Occipital lobe (tissue), 2 donors: ENCODE data around the gene FADS2. TPM values are rescaled to one million over a fixed set of nuclear protein-coding genes. Genes with fewer than 3 reads are reported as not detected.

Source experiments
- DNase-seq: peaks from one replicate; lab custom pipeline; 2025; lab: John Stamatoyannopoulos, UW
- total RNA-seq: library from RNA; depleted of rRNA; stranded (reverse); fragments of >200 nt; gene quantifications from one replicate; pipeline ENCODE4 v1.2.3, GENCODE V29; 2014

FADS2 gene
- total RNA-seq, 1 donor from 2014 or later: 109 TPM

DNA sequence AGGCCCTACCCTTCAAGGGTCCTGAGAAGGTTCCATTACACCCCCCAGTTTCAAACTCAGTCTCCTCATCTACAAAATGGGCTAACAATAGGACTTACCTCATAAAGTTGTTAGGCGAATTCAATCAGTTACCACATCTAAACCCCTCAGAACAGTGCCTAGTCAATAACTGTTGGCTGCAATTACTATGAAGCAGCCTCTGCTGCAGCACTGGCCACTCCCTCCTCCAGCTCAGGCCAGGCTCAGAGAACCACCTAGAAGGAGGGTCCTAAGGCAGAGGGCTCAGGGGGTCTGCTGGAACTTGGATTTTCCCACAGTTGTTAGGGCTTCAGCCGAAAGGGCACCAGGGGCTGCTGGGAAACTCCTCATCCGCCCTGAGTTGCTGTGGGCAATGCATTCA is 58.5 kb downstream of the FADS2 start:
- no peak for DNase-seq

DNA sequence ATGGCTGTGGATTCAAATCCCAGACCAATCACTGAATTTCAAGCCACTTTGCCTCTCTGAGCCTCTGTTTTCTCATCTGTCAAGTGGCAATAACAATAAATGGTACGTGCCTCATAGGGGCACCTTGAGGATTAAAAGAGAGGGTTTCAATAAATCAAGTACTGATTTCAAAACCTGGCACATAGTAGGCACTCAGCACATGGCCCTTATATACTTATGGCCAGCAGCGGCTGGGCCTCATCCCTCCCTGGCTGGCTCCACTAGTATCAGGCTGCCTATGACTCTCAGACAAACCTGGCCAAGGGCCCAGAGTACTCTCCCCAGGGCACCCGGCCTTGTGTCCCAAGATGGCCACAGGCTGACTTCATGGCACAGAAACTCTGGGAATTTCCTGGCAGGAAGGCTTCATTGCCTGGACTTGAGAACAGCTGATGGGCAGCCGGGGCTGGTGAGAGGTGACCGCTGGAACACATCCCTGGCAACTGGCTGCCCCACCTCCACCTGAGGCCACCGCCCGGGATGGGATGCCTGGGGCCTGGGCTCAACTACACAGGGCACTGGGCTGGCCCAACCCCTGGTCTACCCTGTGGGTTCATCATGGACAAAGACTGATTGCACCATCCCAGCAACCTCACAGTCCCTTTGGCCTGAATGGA is 59.9 kb downstream of the FADS2 start:
- DNase-seq: no peak

DNA sequence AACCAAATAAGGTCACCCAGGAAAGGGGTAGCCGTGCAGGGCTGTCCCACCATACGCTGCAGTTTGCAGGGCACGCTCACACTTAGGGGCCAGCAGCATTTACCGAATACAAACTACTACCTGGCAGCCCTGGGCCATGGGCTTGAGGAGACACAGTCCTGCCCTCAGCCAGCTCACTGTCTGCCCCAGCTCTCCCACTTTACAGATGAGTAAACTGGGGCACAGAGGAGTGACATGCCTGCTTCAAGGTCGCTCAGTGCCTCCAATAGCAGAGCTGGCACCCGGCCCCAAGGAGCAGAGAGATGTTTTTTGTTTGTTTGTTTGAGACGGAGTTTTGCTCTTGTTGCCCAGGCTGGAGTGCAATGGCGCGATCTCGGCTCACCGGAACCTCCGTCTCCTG is 60.5 kb downstream of the FADS2 start:
- DNase-seq: no peak

DNA sequence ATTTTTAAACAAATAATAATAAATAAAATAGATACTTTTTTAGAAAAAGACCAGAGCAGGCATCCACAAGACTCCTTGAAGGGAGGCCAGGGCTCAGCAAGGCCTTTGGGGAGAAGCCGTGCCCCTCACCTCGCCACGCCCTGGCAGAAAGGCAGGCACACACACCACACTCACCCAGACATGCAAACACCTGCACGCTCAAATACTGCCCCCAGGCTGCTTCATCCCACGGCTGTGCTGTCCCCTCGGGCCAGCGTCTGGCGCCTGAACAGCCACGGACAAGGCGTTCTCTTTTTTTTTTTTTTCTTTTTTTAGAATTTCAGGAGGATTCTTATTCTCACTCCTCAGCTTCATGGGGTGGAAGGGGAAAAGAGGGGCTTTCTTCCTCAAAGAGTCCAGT is 61.7 kb downstream of the FADS2 start:
- DNase-seq: no peak

DNA sequence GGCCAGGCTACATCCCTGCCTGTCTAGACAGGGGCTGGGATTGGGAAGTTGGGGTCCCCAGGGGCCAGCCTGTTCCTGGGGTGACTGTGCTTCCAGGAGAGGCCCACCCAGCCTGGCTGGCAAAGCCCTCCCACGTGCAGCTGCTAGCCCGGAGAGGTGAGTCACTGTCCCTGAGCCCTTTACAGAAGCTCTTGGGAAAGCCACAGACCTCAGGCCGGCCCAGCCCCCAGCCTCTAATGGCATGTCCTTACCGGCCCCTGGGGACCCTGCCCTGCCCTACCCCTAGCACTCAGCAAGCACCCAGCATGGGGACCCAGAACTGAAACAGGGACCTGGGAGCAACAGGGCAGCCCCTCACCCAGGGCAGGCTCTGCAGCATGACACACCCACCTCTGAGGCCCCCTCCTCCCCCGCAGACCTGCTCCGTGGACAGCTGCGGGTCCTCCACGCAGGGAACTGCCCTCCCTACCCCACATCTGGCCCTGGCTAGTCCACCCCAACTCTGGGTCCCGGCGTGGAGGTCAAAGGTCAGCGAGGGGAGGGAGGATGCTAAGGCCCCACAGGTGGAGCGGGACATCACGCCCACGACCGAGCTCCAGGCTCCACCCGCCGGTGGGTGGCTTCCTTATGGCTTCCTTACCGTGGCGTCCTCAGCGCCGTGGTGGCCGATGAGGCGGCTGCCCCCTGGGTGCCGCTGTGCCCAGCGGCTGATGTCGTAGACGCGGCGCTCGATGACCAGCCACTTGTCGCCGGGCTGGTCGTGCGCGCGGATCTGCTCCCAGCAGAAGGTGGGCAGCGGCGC is 62.6 kb downstream of the FADS2 start:
- no peak for DNase-seq

DNA sequence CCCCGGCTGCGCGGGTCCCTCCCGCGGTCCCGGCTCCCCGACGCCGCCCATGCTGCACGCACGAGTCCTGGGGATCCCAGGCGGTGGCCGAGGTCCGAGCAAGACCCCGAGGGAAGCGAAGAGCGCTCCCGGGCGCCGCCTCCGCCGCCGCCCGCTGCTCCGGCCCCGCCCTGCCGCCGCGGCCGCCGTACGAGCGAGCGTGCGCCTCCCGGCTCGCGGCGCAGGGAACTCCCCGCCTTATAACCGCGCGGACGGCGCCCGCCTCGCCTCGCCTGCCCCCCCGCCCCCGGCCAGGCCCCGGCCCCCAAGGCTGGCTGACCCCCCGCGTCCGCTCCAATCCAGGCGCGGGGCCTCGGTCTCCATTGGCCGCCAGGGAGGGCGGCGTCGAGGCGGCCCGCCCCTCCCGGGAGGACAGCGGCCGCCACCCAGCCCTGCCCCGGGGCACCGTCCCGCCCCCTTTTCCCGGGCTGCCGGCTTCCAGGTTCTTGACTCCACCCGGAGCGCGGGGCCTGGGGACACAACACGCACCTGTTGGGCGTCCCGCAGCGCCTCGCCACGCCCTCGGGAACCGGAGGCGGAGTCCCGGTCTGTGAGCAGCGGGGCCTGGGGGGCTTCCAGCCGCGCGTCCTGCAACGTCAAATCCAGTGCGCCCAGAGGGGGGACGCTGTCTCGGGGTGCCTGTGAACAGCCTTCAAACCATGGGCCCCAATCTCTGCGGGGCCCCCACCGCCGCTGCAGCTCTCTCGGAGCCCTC is 63.4 kb downstream of the FADS2 start, which contains the start of gene FADS3:
FADS3 (minus strand) TSS at position 215 of the 754 bp plus-strand sequence; CDS start at position 51, 164 bp downstream.
- peak; percentile 78 for DNase-seq

DNA sequence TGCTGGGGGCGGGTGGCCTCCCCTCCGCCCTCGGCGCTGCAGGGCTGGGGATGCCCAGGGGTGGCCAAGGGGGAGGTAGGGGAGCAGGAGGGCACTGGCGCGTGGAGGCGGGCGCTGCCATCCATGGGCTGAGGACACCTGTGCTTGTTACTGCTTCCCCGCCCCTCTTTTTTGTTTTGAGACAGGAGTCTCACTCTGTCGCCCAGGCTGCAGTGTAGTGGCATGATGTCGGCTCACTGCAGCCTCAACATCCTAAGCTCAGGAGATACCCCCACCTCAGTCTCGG is 63.9 kb downstream of the FADS2 start:
- DNase-seq: no peak

DNA sequence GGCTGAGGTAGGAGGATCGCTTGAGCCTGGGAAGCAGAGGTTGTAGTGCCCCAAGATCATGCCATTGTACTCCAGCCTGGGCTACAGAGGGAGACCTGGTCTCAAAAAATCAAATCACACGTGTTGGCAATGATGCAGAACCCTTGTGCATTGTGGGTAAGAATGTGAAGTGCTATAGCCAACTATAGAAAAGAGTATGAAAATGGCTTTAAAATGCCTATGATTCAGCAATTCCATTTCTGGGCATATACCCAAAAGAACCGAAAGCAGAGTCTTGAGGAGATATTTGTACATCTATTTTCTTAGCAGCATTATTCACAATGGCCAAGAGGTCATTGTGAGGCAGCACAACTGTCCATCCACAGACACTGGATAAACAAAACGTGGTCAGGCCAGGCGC is 65.9 kb downstream of the FADS2 start:
- DNase-seq: no peak

DNA sequence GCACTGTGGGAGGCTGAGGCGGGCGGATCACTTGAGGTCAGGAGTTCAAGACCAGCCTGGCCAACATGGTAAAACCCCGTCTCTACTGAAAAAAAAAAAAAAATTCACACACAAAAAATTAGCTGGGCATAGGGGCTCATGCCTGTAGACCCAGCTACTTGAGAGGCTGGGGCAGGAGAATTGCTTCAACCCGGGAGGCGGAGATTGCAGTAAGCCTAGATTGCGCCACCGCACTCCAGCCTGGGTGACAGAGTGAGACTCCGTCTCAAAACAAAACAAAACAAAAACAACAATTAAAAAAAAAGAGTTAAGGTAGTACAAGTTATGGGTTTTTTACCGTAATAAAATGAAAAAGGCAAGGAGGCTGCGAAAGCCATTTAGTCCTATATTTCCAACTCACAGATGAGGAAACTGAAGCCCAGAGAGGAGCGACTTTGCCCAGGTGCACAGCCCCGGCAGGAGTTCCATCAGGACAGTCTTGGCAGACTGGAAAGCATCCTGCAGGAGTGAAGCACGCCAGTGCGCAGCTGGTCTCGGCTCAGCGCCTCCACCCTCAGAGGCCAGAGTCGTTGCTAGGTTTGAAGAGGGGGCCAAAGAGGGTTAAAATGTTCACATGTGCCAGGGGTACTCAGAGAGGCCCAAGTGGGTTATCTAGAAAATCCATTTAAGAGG is 67.1 kb downstream of the FADS2 start:
- DNase-seq: no peak

DNA sequence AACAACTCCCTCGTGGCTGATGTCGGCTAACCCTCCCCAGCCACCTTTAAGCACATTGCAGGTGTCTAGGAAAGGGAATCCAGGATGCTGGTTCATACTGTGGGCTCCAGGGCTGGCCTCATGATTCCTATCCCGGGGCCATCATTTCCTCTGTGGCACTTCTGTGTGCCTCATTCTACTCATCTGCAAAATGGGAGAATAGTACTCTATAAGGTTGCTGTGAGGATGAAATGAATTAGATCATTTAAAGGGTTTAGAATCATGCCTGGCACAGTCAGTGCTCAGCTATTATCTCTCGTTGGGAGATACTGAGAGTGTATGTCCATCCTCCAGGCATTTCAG is 67.6 kb downstream of the FADS2 start:
- no peak for DNase-seq

DNA sequence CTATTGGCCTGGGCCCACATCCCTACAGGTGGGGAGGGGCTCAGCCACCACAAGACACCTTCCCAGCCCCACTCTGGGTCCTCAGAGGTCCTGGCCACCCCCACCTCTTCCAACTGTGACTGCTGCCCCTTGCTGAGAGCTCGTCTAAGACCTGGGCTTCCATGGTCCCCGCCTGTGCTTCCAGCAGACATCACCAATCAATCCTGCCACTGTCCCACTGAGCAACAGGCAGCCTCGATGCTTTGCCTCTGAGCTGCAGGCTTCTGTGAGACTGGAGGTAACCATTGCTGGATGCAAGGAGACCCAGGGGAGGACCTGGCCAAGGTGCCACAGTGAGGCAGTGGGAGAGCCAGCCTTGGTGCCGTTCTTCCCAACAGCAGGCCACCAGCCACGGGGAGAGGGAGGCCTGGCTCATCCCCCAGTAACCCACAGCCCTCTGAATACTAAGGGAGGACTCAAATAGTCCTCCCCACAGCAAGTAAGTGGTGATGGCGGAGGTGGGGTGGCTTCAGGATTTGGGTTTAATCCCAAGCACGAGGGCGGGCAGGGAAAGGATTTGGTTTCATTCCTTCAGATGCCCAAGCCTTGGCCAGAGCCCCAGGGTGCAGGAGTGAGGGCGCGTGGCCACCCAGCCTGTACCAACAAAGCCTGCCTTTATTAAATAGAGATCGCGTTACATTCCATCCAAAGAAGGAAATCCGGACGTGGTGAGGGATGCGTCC is 68.7 kb downstream of the FADS2 start:
- no peak for DNase-seq

DNA sequence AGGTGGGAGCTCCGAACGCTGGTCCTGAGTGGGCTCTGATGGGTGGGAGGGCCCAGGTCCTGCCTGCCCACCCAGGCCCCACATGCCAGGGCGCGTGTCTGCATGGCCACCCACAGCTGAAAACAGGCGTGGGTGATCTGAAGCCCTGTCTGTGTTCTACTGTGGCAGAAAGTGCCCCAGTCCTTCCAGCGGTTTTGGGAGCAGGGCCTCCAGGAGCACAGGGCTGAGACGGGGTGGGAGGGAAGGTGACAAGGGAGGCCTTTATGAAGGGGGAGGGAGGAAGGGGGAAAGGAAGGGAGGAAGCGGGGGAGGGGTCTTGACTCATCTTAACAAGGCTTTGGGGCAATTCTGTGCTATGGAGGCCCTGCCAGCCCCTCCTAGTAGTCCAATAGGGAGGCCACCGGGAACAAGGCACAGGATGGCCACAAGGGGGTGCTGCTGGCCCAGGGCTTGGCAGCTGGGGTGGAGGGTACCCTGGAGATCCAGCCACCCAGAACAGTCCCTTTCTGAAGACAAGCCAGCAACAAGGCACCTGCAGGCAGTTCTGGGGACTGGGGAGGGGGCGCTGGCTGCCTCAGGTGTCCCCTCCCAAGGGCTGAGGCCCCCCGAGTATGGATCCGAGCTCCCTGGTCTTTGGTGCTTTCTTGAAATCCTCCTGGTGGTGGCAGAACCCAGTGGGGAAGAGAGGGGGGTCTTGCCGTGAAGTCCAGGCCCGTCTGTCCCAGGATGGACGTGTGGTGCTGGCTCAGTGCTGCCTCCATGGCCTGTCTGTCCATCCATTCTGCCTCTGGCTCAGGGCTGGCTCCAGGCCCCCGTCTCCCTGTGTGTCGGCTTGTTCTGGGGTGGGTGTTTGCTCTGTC is 69.5 kb downstream of the FADS2 start:
- peak; percentile 57 for DNase-seq

DNA sequence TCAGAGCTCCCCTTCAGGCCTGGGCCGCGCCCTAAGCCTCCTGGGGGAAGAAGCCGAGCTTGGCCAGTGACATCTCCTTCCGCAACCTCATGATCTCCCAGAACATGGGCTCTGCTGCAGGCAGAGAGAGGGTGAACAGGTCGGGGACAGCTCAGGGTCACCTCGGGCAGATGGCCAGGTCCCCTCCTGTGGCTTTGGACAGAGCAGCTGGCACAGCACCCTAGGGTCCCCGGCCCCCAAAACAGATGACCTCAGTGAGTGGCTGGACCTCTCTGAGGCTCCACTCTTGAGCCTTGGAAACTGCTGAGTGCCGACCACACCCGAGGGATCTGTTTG is 70.1 kb downstream of the FADS2 start:
- DNase-seq: no peak

DNA sequence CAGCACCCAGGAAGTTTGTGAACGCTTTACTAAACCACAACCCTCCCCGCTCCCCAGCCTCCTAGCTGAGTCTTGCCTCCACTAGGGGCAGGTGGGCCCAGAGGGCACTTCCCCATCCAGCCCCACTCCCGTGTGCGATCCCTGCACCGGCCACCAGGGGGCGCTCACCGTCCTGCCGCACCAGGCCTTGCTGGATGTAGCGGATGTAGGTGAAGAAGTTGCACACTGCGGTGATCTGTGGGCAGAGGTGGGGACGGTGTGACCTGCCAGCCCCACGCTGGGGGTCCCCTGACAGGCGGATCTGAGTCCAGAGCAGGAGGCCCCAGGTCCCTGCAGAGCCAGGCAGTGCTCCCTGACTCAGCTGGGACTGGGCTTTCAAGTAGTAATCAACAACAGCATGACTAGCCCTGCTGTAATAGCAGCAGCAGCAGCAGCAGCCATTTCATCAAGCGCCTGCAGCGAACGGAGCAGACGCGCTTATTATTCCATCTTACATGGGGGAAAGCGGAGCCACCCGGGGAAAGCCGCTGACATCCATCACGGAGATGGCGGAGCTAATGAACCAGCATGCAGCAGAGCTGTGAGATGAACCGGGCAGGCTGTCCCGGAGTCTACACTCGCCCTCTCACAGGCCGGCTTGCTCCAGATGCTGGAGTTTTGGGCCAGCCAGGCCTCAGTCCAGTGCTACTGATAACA is 71.2 kb downstream of the FADS2 start:
- no peak for DNase-seq

DNA sequence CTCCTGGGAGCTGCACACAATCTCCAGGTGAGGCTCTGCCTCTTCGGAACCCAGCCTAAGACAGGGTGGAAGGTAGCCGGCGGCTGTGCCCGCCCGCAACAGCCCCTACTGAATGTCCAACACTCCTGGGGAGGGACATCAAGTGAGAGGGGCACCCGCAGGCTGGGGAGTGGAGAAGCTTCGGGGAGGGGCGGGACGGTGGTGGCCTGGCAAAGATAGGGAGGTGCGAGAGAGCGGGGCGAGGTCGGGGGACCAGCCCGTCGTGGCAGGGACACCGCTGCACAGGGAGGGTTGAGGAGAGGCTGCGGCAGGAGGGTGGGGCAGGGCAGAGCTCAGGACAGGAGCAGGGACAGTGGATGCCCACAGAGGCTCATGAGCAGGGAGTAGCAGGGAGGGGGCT is 72.2 kb downstream of the FADS2 start:
- DNase-seq: no peak

DNA sequence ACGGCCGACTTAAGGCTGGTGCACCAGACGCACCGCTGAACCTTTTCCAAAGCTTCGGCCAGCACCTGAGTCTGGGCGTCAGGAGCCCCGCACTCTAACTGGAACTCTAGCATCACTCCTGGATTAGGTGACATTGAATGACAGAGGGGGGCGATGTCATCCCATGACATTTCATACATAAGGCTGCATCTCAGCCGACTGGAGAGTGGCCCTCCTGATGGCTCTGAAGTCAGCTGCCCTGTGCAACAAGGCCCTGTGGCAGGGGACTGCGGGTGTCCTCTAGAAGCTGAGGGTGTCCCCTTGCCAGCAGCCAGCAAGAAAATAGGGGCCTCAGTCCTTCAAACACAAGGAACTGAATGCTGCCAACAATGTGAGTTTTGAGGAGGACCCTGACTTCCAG is 73.3 kb downstream of the FADS2 start:
- no peak for DNase-seq

DNA sequence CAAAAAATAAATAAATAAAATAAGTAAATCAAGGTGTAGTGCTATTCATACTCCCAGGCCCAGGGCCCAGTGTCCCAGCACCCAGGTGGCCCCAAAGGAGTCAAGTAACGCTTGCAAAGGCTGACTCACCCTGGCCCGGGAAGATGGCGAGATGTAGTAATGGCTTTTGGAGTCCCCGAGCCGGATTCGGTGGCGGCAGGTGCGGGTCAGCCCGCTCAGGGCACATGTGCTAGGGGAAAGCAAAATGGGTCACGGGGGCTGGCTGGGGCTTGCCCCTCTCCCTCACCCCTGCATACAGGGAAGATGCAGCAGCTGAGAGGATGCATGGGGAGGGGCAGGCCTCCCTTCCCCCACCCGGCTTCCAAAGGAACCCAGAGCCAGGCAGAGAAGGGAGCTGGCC is 74.2 kb downstream of the FADS2 start:
- DNase-seq: no peak

DNA sequence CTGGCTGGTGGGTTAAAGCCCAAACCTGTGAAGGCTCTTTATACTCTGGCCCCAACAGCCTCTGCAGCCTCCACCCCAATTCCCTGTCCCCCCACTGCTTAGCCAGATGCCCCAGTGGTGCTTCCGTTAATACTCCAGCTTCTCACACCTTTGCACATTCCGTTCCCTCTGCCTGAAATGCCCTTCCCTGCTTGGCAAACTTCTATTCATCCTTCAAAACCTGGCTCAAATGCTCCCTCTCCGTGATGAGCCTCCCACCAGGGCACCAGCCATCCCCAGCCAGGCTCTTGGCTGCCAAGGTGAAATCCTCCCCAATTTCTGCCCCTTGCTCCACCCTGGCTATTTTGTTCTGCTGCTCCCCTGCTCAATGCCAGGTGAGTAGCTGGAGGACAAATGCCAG is 75.7 kb downstream of the FADS2 start:
- no peak for DNase-seq

DNA sequence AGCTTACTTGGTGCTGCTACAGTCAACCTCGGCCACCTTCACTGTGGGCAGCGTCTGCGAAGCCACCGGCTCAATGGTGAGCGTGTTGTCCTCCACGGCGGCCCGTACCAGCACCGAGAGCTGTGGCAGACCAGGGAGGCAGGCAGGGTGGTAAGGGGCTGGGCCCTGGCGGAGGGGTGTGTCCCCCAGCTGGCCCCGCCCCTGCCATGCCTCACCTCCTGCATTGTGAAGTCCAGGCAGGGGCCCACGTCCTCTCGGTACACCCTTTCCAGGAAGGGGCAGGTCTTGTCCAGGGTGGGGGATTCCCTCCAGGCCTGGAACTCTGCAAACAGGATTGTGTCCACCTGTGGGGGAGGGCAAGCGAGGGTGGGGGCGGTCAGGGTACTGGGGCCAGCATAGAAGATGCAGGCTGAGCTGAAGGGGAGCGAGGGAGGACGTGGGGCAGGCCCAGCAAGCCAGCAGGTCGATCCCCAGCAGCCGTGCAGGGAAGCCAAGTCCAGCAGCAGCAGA is 76.5 kb downstream of the FADS2 start:
- DNase-seq: no peak
